ENCODE data around the gene MTARC2. TPM values are rescaled to one million over a fixed set of nuclear protein-coding genes. Genes with fewer than 3 reads are reported as not detected.
"Not testable (repeated sequence)": the region's sequence is repeated elsewhere in the genome, so short reads cannot be mapped to it uniquely, and the experiment has no call there.

MTARC2 gene
- total and polyA plus RNA-seq, 9 donors, result 12.8 to 80.2 (median 23.6) TPM

DNA sequence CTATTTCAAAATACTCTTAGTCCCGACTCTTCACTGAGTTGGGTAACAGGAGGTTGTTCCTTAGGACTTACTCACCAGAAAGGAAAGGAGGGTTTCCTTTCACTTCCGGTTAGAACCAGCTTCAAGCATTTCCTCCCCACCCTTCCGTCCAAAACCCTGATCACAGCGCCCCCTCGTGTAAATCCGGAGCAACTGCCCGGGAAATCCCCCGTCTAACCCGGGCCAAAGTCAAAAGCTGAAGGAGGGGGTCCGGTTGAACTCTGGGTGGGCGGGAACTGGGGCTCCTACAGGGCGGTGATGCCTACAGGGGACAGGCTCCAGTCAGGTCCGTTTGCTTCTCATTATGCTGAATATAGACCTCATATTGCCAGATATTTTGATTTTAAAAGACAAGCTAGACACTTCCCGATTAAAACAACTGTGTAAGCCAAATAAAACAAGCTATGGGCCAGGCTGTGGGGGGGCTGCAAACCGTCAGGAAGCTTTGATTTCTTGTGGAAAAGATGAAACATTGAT, 15.0 kb upstream of the MTARC2 start:
- intact Hi-C loops (cut with DNase I), result loop anchor here in 2 of 4 donors (2.0 to 5.0 kb wide), 2 partner anchors 41 to 42 kb away; partner anchors contain the start of gene C1orf115 (in 2 of the 2)
- Histone ChIP-seq H3K36me3 (no peaks in the 10 kb centered on the region), H3K27ac (no peak overlapping the region), H3K27me3 (no peaks in the 10 kb centered on the region), H3K9me3 (no peaks in the 10 kb centered on the region), H3K4me1 (ENCODE audit: insufficient read depth) (peaks cover 3% of the 10 kb centered on the region), H3K4me3 (no peak overlapping the region)
- WGBS, 3 donors, result 0 to 2% (median 2%) methylated on average over 15 of the region's 15 CpGs
- peak; percentile 59 to 79 (median 76) for DNase-seq
- peak; percentile 48 to 60 (median 57) for TF ChIP-seq CTCF (IDR thresholded peaks at IDR 0.05)
- TF ChIP-seq EP300 (IDR thresholded peaks at IDR 0.05), result no peak

DNA sequence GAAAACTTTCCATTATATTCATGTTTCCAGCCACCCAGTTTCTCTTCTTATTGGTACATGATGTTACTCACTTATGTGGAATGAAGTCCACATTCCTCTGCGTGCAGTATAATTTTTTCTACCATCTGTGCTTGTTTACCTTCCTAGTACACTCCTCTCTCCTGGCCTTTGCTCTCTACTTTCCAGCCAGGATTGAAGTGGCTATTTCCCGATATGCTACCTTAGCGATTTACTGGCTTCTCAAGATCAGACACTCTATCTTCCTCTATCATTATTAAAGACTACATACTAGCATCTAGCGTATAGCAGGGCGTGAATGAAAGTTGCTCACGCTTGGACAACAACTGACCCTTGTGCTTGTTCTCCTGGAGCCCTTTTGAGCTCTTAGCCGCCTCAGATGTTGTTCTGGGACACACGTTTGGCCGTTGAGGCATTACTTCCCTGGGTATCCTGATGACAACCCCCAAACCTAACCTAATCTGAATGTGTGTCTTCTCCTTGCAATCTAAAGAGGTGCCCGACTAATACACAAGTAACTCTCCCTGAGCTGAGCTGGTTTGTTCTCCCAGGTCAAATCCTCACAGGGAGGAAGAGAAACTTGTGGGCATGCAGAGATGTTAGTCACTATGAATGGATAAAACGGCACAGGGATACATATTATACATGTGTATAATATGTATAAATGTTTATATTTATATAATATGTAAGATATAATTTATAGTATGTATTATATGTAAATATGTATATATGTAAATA, 13.4 kb upstream of the MTARC2 start:
- Histone ChIP-seq H3K27ac (no peak overlapping the region), H3K4me3 (no peak overlapping the region), H3K36me3 (no peaks in the 10 kb centered on the region), H3K4me1 (ENCODE audit: insufficient read depth) (peaks cover 3% of the 10 kb centered on the region), H3K9me3 (no peaks in the 10 kb centered on the region), H3K27me3 (no peaks in the 10 kb centered on the region)
- 40 to 58% (median 50%) methylated on average over 11 of the region's 11 CpGs for WGBS, 3 donors
- intact Hi-C loops (cut with DNase I), result loop anchor here in 1 of 4 donors (5.0 kb wide), 1 partner anchor 42 kb away; the partner anchor contains the start of gene C1orf115
- DNase-seq, result no peak
- TF ChIP-seq CTCF (IDR thresholded peaks at IDR 0.05) (no peak), EP300 (IDR thresholded peaks at IDR 0.05) (no peak), POLR2A (IDR thresholded peaks at IDR 0.05) (no peak)

DNA sequence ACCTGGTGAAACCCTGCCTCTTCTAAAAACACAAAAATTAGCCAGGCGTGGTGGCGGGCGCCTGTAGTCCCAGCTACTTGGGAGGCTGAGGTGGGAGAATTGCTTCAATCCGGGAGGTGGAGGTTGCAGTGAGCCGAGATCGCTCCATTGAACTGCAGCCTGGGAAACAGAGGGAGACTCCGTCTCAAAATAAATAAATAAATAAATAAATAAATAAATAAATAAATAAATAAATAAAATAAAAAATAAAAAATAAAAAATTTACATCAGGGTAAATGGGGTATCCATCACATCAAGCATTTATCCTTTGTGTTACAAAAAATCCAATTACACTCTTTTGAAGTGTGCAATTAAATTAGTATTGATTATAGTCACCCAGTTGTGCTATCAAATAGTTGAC, 11.8 kb upstream of the MTARC2 start:
- H3K27ac ChIP-seq; H3K4me3 ChIP-seq; H3K9me3 ChIP-seq; H3K4me1 ChIP-seq (ENCODE audit: insufficient read depth); H3K27me3 ChIP-seq; DNase-seq; H3K36me3 ChIP-seq; intact Hi-C loops (cut with DNase I): not testable (repeated sequence)
- WGBS, 3 donors, result 96 to 98% (median 97%) methylated on average over 7 of the region's 7 CpGs

GRCh38 chr1:220741349-220741748, 6.8 kb upstream of the MTARC2 start:
- no peaks in the 10 kb centered on the region for H3K9me3 ChIP-seq
- 51 to 75% (median 71%) methylated on average over 2 of the region's 2 CpGs for whole genome bisulfite sequencing, 3 donors
- H3K27me3 ChIP-seq, result no peaks in the 10 kb centered on the region
- intact Hi-C loops (cut with DNase I), result no loop called here
- H3K36me3 ChIP-seq, result no peaks in the 10 kb centered on the region
- DNase-seq, result no peak
- no peaks in the 10 kb centered on the region for H3K4me1 ChIP-seq (ENCODE audit: insufficient read depth)
- no peak overlapping the region for H3K27ac ChIP-seq
- H3K4me3 ChIP-seq, result no peak overlapping the region
- no peak for TF ChIP-seq CTCF (IDR thresholded peaks at IDR 0.05)
- no peak for TF ChIP-seq EP300 (IDR thresholded peaks at IDR 0.05)
- no peak for TF ChIP-seq POLR2A (IDR thresholded peaks at IDR 0.05)

- Histone ChIP-seq H3K9me3 (no peaks in the 10 kb centered on the region), H3K27me3 (no peaks in the 10 kb centered on the region), H3K27ac (no peak overlapping the region), H3K4me1 (ENCODE audit: insufficient read depth) (no peaks in the 10 kb centered on the region), H3K36me3 (no peaks in the 10 kb centered on the region), H3K4me3 (no peak overlapping the region)
- no peak for DNase-seq
- 95 to 100% (median 100%) methylated on average over 1 of the region's 1 CpG for WGBS, 3 donors
- intact Hi-C loops (cut with DNase I), result no loop called here
- TF ChIP-seq POLR2A (IDR thresholded peaks at IDR 0.05) (no peak), CTCF (IDR thresholded peaks at IDR 0.05) (no peak), EP300 (IDR thresholded peaks at IDR 0.05) (no peak)
Observed at GRCh38 chr1:220741825-220742224, 6.3 kb upstream of the MTARC2 start.
